Ectodermal cell (in vitro differentiated cells): Measurements from ENCODE around the gene QRFPR.

ENCODE experiments used
- H3K27ac ChIP-seq: 2 replicates; pipeline ENCODE4 v1.7.0; 2013; ENCODE audit warnings: mild to moderate bottlenecking, low read depth, low read length; ENCODE audit not compliant: insufficient read depth, poor library complexity, severe bottlenecking
- H3K27me3 ChIP-seq: 2 replicates; pipeline ENCODE4 v1.7.0; 2013; ENCODE audit warnings: mild to moderate bottlenecking, low read length; ENCODE audit not compliant: insufficient read depth, control insufficient read depth, poor library complexity, severe bottlenecking
- H3K36me3 ChIP-seq: one replicate; pipeline ENCODE4 v1.7.0; 2013; ENCODE audit warnings: low read length; ENCODE audit not compliant: control insufficient read depth, insufficient read depth
- H3K4me1 ChIP-seq: one replicate; pipeline ENCODE4 v1.7.0; 2013; ENCODE audit warnings: low read length; ENCODE audit not compliant: control insufficient read depth, insufficient read depth
- H3K4me3 ChIP-seq: 2 replicates; pipeline ENCODE4 v1.7.0; 2013; ENCODE audit warnings: low read depth, low read length, control low read depth; ENCODE audit not compliant: insufficient read depth
- H3K9me3 ChIP-seq: 2 replicates; pipeline ENCODE4 v1.7.0; 2013; ENCODE audit warnings: mild to moderate bottlenecking, low read length, moderate library complexity; ENCODE audit not compliant: control insufficient read depth
- WGBS, 2 experiments: methylation state at CpG; one replicate each; pipeline ENCODE4 v1.1.7; 2013; ENCODE audit warnings: missing lambda C conversion rate in 2 of 2; 5-methylcytosine and 5-hydroxymethylcytosine counted together

QRFPR gene

DNA sequence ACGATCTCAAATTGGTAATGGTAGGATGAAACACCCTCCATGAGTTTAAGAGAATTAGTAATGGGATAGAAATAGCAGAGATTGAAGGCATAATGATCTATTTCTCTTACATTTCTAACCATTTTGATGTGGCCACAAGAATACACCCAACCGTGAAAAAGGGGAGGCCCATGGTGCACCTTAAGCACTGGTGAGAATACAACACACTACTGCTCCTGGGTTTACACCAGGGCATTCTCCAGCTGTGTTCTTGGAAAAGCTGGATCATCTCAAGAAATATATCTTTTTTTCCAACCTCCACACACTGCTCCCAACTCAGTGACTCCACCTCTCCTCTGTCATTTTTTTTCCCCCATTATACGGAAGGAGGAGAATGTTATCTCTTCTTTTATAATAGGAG is 1.5 kb downstream of the QRFPR start:
- WGBS, 2 experiments: 87% methylated on average over 3 of the region's 3 CpGs
- Histone ChIP-seq H3K4me1 (no peaks in the 10 kb centered on the region), H3K27ac (no peak overlapping the region), H3K9me3 (no peaks in the 10 kb centered on the region), H3K4me3 (no peak overlapping the region), H3K36me3 (no peaks in the 10 kb centered on the region), H3K27me3 (peaks cover 48% of the 10 kb centered on the region)

DNA sequence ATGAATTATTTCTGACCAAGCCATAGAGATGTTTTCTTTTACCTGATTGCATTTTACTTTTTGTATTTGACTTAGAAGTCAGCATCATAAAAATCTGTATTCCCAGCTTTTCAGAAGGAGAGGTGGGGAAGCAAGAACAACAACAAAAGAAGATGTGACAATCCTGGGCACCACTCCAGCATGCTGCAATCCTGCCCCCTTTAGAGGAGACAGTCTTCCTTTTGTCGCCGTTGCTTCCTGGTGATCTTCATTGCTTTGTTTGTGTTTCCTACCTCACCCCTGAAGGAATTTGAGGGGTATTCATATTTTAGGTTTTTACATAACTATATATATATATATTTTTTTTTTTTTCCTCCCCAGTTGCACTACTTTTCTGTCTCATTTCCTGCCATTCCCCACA is 3.7 kb downstream of the QRFPR start:
- H3K9me3 ChIP-seq: no peaks in the 10 kb centered on the region
- 80 to 85% methylated on average over 2 of the region's 2 CpGs for WGBS, 2 experiments
- H3K4me1 ChIP-seq: no peaks in the 10 kb centered on the region
- no peak overlapping the region for H3K27ac ChIP-seq
- H3K4me3 ChIP-seq: no peak overlapping the region
- peaks cover 44% of the 10 kb centered on the region for H3K27me3 ChIP-seq
- no peaks in the 10 kb centered on the region for H3K36me3 ChIP-seq

GRCh38 chr4:121376556-121376955 is 4.3 kb downstream of the QRFPR start:
- Histone ChIP-seq H3K4me1 (no peaks in the 10 kb centered on the region), H3K4me3 (no peak overlapping the region), H3K36me3 (no peaks in the 10 kb centered on the region), H3K27ac (no peak overlapping the region), H3K9me3 (no peaks in the 10 kb centered on the region), H3K27me3 (peaks cover 39% of the 10 kb centered on the region)
- 89 to 94% methylated on average over 2 of the region's 2 CpGs for WGBS, 2 experiments

DNA sequence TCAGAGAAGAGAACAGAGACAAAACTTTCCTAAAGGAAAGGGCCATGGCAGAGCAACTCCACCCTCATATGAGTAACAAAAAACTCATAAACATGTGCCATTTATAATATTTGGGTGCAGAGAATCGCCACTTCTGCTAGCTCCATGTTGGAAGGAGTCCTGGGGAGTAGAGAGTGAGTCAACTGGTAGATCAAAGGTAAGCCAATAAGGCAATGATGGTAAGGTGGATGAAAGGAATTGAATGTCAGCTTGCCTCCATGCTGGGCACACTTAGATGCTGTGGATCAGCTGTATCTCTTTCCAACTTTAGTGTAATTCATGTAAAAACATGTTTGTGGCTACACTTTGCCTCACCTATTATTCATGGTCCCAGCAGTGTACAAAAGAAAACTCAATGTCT is 4.7 kb downstream of the QRFPR start:
- no peaks in the 10 kb centered on the region for H3K4me1 ChIP-seq
- no peak overlapping the region for H3K27ac ChIP-seq
- 89 to 93% methylated on average over 1 of the region's 1 CpG for WGBS, 2 experiments
- no peaks in the 10 kb centered on the region for H3K9me3 ChIP-seq
- H3K27me3 ChIP-seq: peaks cover 34% of the 10 kb centered on the region
- no peaks in the 10 kb centered on the region for H3K36me3 ChIP-seq
- no peak overlapping the region for H3K4me3 ChIP-seq

GRCh38 chr4:121375262-121375661 is 5.6 kb downstream of the QRFPR start:
- no peaks in the 10 kb centered on the region for H3K36me3 ChIP-seq
- no peaks in the 10 kb centered on the region for H3K9me3 ChIP-seq
- H3K27ac ChIP-seq: no peak overlapping the region
- no peaks in the 10 kb centered on the region for H3K4me1 ChIP-seq
- no peak overlapping the region for H3K4me3 ChIP-seq
- peaks cover 26% of the 10 kb centered on the region for H3K27me3 ChIP-seq

DNA sequence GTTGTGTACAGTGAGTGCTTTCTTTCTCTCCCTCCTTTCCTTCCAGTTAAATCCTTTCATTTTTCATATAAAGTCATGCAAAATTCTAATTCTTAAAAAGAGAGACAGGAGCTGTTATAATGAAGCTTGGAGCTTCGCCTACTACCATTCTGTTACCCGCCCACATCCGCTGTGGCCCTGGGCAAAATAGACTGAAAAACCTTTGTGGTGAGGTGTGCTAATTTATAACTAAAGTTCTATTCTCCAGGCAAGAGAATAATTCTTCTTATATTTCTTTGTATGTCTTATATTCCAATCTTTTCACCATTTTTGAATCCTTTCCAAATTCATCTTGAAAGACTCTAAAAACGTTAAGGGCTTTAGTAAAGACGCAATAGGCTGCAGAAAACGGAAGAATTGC is 7.0 kb downstream of the QRFPR start:
- peaks cover 12% of the 10 kb centered on the region for H3K27me3 ChIP-seq
- H3K36me3 ChIP-seq: no peaks in the 10 kb centered on the region
- 94% methylated on average over 3 to 6 of the region's 6 CpGs for WGBS, 2 experiments

GRCh38 chr4:121370729-121371325 is 10.0 kb downstream of the QRFPR start:
- no peaks in the 10 kb centered on the region for H3K27me3 ChIP-seq
- no peaks in the 10 kb centered on the region for H3K36me3 ChIP-seq
- H3K4me3 ChIP-seq: no peak overlapping the region
- 100% methylated on average over 1 of the region's 1 CpG; no CpG with 5 or more reads in 1 of the 2 experiments for WGBS, 2 experiments
- H3K27ac ChIP-seq: no peak overlapping the region
- H3K4me1 ChIP-seq: no peaks in the 10 kb centered on the region
- H3K9me3 ChIP-seq: no peaks in the 10 kb centered on the region

More for the DNA sequence above, 7.0 kb downstream of the QRFPR start:
- H3K4me3 ChIP-seq: no peak overlapping the region
- H3K9me3 ChIP-seq: no peaks in the 10 kb centered on the region
- H3K4me1 ChIP-seq: no peaks in the 10 kb centered on the region
- no peak overlapping the region for H3K27ac ChIP-seq

DNA sequence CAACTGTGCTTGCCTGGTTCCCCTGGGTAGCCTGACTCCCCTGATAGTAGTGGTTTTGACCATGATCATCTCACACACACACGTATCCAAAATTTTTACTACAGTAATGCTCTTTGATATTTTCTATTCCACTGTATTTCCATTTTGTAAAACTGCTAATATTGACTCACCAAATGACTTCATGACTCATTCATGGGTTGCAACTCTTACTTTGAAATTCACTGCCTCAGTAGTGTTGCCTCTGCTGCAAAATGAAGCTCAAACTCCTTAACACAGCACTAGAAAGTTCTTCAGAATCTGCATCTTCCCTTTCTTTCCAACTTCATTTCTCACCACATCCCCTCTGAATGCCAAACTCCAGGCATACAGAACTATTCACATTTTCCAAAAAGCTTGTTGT is 20.3 kb downstream of the QRFPR start:
- 91 to 100% methylated on average over 1 of the region's 1 CpG for WGBS, 2 experiments
- H3K36me3 ChIP-seq: no peaks in the 10 kb centered on the region
- no peak overlapping the region for H3K4me3 ChIP-seq
- no peak overlapping the region for H3K27ac ChIP-seq
- no peaks in the 10 kb centered on the region for H3K9me3 ChIP-seq
- H3K27me3 ChIP-seq: no peaks in the 10 kb centered on the region
- no peaks in the 10 kb centered on the region for H3K4me1 ChIP-seq

DNA sequence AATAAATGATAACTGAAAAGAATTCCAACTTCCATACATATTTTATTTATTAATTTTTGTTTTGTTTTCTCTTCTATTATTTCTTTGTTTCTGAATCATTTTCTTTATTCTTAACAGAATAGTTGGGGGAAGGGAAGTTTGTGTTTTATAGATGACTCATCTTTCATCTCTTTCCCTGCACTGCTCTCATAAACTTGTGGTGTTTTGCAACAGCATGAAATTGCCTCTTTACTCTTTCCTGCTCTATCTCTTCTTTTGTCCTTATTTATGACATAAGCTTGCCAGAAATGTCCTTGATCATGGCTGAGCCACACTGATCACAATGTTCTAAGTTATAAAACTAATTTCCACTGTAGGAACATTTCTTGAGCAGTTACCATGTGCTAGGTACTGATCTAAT is 22.3 kb downstream of the QRFPR start:
- Histone ChIP-seq H3K27me3 (no peaks in the 10 kb centered on the region), H3K36me3 (no peaks in the 10 kb centered on the region), H3K4me1 (no peaks in the 10 kb centered on the region), H3K27ac (no peak overlapping the region), H3K4me3 (no peak overlapping the region), H3K9me3 (no peaks in the 10 kb centered on the region)

DNA sequence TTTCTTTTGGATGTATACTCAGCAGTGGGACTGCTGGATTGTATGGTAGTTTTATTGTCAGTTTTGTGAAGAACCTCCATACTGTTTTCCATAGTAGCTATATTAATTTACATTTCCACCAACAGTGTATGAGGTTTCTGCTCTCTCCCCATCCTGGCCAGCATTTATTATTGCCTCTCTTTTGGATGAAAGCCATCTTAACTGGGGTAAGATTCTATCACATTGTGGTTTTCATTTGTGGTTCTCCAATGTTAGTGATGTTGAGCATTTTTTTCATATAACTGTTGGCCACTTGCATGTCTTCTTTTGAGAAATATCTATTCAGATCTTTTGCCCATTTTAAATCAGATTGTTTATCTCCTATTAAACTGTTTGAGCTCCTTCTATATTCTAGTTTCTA is 27.6 kb downstream of the QRFPR start:
- Histone ChIP-seq H3K4me3 (no peak overlapping the region), H3K9me3 (no peaks in the 10 kb centered on the region), H3K36me3 (no peaks in the 10 kb centered on the region), H3K27me3 (no peaks in the 10 kb centered on the region), H3K27ac (no peak overlapping the region), H3K4me1 (no peaks in the 10 kb centered on the region)

DNA sequence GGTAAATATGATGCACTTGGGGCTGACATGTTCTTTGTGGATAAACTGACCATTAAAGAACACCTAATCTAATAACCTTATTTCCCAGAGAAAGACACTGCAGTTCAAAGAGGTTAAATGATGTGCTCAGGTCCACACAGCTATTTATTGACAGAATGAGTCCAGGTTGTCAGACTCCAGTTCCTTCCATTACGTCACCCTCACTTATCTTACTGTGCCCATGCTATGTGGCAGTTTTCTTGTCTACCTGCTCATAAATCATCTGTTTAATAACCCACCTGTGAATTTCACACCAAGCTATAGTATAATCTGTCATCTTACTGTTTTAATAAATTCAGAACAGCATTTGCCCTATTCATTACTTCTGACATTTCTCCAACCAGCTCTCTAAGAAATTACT is 36.7 kb downstream of the QRFPR start:
- Histone ChIP-seq H3K27ac (no peak overlapping the region), H3K4me3 (no peak overlapping the region), H3K9me3 (no peaks in the 10 kb centered on the region), H3K36me3 (no peaks in the 10 kb centered on the region), H3K27me3 (peaks cover 59% of the 10 kb centered on the region), H3K4me1 (peaks cover 9% of the 10 kb centered on the region)
- WGBS, 2 experiments: 91 to 92% methylated on average over 1 of the region's 1 CpG
